GM06990 (cell line): ENCODE data around the gene DHRS7.
A peak's percentile ranks its signal among the peaks of the same experiment; 100 is the strongest.

Experiments used
- DNase-seq: peaks from one replicate; pipeline ENCODE4 v3.0.0-alpha.2; 2011; ENCODE audit not compliant: insufficient read length; ENCODE audit errors: extremely low read depth
- H3K27me3 ChIP-seq: replicated peaks from 2 replicates; pipeline ENCODE4 v1.6.0; 2011; ENCODE audit warnings: low read length; ENCODE audit not compliant: control insufficient read depth, insufficient read depth
- H3K36me3 ChIP-seq: 2 replicates; pipeline ENCODE4 v1.5.1; 2011; ENCODE audit warnings: low read length; ENCODE audit not compliant: control insufficient read depth, insufficient read depth
- H3K4me3 ChIP-seq: replicated peaks from 2 replicates; pipeline ENCODE4 v1.5.1; 2011; ENCODE audit warnings: low read depth, mild to moderate bottlenecking, control low read depth, low read length
- CTCF ChIP-seq: IDR thresholded peaks from 2 replicates; pipeline ENCODE4 v1.5.1; 2011; ENCODE audit warnings: low read length, control low read depth, mild to moderate bottlenecking, inconsistent platforms; ENCODE audit not compliant: insufficient read depth, poor library complexity, severe bottlenecking

The DHRS7 gene

GRCh38 chr14:60210703-60211102, 45.5 kb upstream of the DHRS7 start:
- TF ChIP-seq CTCF: no peak
- Histone ChIP-seq H3K4me3 (no peak overlapping the region), H3K27me3 (no peaks in the 10 kb centered on the region), H3K36me3 (no peaks in the 10 kb centered on the region)
- no peak for DNase-seq

GRCh38 chr14:60206837-60207533, 41.8 kb upstream of the DHRS7 start:
- no peak for TF ChIP-seq CTCF
- no peaks in the 10 kb centered on the region for H3K36me3 ChIP-seq
- H3K27me3 ChIP-seq: no peaks in the 10 kb centered on the region
- DNase-seq: no peak
- H3K4me3 ChIP-seq: no peak overlapping the region

GRCh38 chr14:60206249-60206670, 41.1 kb upstream of the DHRS7 start:
- no peak for TF ChIP-seq CTCF
- no peaks in the 10 kb centered on the region for H3K36me3 ChIP-seq
- no peak for DNase-seq
- H3K4me3 ChIP-seq: no peak overlapping the region
- no peaks in the 10 kb centered on the region for H3K27me3 ChIP-seq

- Histone ChIP-seq H3K4me3 (peak overlapping the region; percentile 9), H3K36me3 (no peaks in the 10 kb centered on the region), H3K27me3 (no peaks in the 10 kb centered on the region)
- DNase-seq: no peak
- TF ChIP-seq CTCF: no peak
Observed at GRCh38 chr14:60204843-60205774, 39.9 kb upstream of the DHRS7 start.

GRCh38 chr14:60204104-60204842, 39.1 kb upstream of the DHRS7 start:
- TF ChIP-seq CTCF: no peak
- peak; percentile 69 for DNase-seq
- peak overlapping the region; percentile 9 for H3K4me3 ChIP-seq
- H3K27me3 ChIP-seq: no peaks in the 10 kb centered on the region
- H3K36me3 ChIP-seq: no peaks in the 10 kb centered on the region
